ENCODE results near the gene GRWD1.

DNA sequence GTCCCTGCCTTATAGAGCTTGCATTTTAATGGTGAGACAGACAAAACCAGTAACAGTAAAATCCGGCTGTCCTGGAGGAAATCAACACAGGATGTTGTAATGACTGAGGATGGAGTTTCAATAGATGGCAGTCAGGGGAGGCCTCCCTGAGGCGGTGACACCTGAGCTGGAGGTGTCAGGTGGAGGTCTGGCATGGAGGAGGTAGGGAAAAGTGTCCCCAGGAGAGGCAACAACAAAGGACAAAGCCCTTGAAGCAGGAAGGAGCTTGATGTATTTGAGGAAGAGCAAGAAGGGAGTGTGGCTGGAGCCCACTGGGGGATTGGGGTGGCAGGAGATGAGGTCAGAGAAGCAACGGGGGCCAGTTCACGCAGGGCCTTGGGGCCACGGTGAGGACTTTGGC is 44.5 kb upstream of the GRWD1 start:
- no peak for TF ChIP-seq ZNF354B (CRISPR knock-in tag; IDR thresholded peaks at IDR 0.05)
- no peak for TF ChIP-seq NCOA2 (CRISPR knock-in tag; IDR thresholded peaks at IDR 0.05)
- no peak for TF ChIP-seq STAG1 (CRISPR knock-in tag; IDR thresholded peaks at IDR 0.05)
- TF ChIP-seq, protein P1, sequence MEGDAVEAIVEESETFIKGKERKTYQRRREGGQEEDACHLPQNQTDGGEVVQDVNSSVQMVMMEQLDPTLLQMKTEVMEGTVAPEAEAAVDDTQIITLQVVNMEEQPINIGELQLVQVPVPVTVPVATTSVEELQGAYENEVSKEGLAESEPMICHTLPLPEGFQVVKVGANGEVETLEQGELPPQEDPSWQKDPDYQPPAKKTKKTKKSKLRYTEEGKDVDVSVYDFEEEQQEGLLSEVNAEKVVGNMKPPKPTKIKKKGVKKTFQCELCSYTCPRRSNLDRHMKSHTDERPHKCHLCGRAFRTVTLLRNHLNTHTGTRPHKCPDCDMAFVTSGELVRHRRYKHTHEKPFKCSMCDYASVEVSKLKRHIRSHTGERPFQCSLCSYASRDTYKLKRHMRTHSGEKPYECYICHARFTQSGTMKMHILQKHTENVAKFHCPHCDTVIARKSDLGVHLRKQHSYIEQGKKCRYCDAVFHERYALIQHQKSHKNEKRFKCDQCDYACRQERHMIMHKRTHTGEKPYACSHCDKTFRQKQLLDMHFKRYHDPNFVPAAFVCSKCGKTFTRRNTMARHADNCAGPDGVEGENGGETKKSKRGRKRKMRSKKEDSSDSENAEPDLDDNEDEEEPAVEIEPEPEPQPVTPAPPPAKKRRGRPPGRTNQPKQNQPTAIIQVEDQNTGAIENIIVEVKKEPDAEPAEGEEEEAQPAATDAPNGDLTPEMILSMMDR (CRISPR knock-in tag; IDR thresholded peaks at IDR 0.05): no peak
- no peak for TF ChIP-seq MATR3 (CRISPR knock-in tag; IDR thresholded peaks at IDR 0.05)
- TF ChIP-seq FOXA1 (IDR thresholded peaks at IDR 0.05): no peak
- no peak for TF ChIP-seq FOXA1 (CRISPR knock-in tag; IDR thresholded peaks at IDR 0.05)
- no peak for TF ChIP-seq POLR2AphosphoS2 (IDR thresholded peaks at IDR 0.05; ENCODE audit: low read depth, low read length)
- TF ChIP-seq ZBTB8A (CRISPR knock-in tag; IDR thresholded peaks at IDR 0.05; ENCODE audit: borderline replicate concordance, low read depth): no peak
- TF ChIP-seq EHMT2 (IDR thresholded peaks at IDR 0.05; ENCODE audit: borderline replicate concordance, low read depth, low read length): no peak
- no peak for TF ChIP-seq KLF16 (CRISPR knock-in tag; IDR thresholded peaks at IDR 0.05)
- TF ChIP-seq GLI4 (CRISPR knock-in tag; IDR thresholded peaks at IDR 0.05; ENCODE audit: borderline replicate concordance): no peak
- TF ChIP-seq, protein P2, sequence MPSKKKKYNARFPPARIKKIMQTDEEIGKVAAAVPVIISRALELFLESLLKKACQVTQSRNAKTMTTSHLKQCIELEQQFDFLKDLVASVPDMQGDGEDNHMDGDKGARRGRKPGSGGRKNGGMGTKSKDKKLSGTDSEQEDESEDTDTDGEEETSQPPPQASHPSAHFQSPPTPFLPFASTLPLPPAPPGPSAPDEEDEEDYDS (CRISPR knock-in tag; IDR thresholded peaks at IDR 0.05): no peak
- TF ChIP-seq PHF20 (CRISPR knock-in tag; IDR thresholded peaks at IDR 0.05): no peak
- TF ChIP-seq NFIC (IDR thresholded peaks at IDR 0.05; ENCODE audit: low read length): no peak

Measured in HepG2 (cell line).